Activated T-helper 9 cell treated with anti-CD3 and anti-CD28 coated beads, Interleukin-2, amount 50 U/mL, for 16 hours (primary cell): Measurements from ENCODE around the gene TMEM182.
A peak's percentile ranks its signal among the peaks of the same experiment; 100 is the strongest.

Experiments
- DNase-seq: peaks from one replicate; pipeline ENCODE4 v3.0.0-alpha.2; 2020; ENCODE audit warnings: low read depth

Gene TMEM182, protein sequence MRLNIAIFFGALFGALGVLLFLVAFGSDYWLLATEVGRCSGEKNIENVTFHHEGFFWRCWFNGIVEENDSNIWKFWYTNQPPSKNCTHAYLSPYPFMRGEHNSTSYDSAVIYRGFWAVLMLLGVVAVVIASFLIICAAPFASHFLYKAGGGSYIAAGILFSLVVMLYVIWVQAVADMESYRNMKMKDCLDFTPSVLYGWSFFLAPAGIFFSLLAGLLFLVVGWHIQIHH

GRCh38 chr2:102761763-102762162 is at the start of gene TMEM182:
TMEM182 (plus strand) TSS chr2:102762031; CDS start chr2:102762218, 187 bp downstream.
- DNase-seq = no peak

DNA sequence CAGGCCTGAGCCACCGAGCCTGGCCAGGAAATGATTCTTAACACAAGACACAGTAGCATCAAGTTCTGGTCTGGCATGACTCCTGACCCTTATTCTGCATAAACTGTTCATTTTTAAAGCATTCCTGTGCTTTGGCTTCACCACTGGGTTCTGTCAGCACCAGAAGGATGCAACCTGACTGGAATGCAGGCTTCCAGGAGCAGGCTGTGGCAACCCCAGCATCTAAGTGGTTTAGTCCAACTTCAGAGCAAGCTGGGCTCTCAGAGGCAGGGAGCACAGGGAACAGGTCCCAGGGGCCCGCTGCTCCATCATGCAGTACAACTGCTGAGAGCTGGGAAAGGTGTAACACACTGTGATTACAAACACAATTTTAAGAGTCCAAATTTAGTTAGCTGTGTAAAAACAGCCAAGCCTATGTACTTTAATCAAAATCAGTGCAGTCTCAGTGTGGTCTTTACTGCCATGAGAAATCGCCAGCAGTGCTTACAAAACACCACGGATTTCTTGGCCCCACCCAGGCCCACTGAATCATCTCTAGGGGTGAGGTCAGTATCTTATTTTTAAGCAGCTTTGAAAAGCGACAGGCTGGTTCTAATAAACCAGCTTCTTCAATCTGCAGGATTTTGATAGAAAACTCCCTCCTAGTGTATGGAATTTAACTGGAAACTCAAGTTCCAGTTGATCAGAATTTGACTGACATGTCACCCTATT is 44.4 kb upstream of the TMEM182 start:
- no peak for DNase-seq

DNA sequence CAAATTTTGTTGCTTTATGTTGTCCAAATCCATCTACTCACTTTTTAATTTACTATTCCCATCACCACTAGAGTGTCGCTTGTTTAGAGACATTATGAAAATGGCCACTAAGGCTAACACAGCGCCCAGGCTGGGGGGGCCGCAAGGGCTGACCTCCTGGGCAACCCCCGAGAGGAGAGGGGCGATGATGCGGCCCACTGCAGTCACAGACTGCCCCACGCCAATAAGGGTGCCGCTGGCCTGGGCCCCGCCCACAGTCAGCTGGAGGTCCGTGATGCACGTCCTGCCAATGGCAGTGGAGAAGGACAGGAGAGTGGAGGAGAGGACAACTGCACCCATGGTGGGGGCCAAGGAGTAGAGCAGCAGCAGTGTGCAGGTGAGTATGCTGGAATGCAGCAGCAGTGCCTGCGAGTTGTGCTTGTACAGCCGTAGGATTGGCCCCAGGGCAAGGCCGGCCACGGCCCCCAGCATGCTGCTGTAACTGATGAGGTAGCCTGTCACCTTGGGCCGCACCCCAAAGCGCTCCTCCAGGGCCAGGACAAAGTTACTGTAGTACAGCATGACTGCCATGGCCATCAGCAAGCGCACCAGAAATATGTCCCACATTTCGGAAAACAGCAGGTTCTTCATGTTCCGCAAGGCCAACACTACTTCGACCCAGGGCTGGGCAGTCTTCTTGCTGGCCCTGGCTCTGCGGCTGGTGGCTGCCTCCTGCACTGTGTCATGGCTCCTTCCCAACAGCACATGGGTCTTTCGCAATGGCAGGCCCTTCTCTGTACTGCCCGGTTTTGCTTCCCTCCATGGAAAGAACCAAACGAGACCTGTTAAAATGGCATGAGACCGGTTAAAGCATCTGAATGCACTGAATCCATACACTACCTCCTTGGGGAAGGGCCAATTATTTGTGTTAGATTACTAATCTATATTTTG is 43.2 kb upstream of the TMEM182 start:
- no peak for DNase-seq

- DNase-seq = no peak
Measured at GRCh38 chr2:102724016-102724490, 37.8 kb upstream of the TMEM182 start.

- DNase-seq = no peak
Measured at GRCh38 chr2:102724553-102724952, 37.3 kb upstream of the TMEM182 start.

GRCh38 chr2:102726128-102727087 is 35.4 kb upstream of the TMEM182 start:
- no peak for DNase-seq

GRCh38 chr2:102735416-102736109 is 26.3 kb upstream of the TMEM182 start:
- DNase-seq = no peak

- DNase-seq = no peak
Measured at GRCh38 chr2:102736110-102736409, 25.8 kb upstream of the TMEM182 start.

- peak; percentile 82 for DNase-seq
Measured at GRCh38 chr2:102736410-102737409, 25.1 kb upstream of the TMEM182 start.

GRCh38 chr2:102737431-102737830 is 24.4 kb upstream of the TMEM182 start:
- no peak for DNase-seq

GRCh38 chr2:102743259-102743658 is 18.6 kb upstream of the TMEM182 start:
- no peak for DNase-seq

DNA sequence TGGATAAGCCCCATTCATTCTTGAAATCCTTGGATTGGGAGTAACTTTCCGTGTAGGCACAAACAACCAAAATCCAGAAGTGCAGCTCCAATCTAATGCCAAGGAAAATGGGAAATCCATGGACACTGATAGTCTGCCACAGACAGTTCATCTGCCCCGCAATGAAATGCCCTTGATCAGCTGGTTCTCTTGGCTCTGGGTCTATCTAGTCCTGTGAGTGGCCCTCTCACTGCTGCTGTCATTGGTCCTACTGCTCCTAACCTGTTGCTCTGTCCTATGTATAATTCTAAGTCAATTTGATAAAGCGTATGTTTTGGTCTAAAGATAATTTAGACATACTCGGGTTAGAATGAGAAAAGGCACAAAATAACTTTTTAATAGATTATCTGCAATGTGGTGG is 13.7 kb upstream of the TMEM182 start:
- DNase-seq = no peak

DNA sequence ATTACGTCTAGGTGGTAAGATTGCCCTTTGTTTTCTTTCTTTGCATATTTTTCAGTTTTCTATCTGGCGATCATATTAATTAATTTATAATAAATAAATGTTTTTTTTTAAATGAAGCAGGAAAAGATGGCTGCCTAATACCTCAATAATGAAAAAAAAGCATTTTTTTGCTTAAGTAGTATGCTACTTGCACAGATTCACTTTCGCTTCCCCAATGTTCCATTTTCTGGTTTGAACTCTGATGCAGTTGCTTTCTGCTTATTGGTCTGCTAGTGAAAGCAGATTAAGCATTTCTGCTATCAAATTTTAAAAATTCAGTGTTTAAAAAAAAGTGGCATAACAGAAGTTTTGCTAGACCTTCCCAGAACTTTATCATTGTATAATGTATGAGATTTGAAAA is 11.9 kb upstream of the TMEM182 start:
- DNase-seq = no peak

- DNase-seq = no peak
Measured at GRCh38 chr2:102753563-102754159, 8.2 kb upstream of the TMEM182 start.

DNA sequence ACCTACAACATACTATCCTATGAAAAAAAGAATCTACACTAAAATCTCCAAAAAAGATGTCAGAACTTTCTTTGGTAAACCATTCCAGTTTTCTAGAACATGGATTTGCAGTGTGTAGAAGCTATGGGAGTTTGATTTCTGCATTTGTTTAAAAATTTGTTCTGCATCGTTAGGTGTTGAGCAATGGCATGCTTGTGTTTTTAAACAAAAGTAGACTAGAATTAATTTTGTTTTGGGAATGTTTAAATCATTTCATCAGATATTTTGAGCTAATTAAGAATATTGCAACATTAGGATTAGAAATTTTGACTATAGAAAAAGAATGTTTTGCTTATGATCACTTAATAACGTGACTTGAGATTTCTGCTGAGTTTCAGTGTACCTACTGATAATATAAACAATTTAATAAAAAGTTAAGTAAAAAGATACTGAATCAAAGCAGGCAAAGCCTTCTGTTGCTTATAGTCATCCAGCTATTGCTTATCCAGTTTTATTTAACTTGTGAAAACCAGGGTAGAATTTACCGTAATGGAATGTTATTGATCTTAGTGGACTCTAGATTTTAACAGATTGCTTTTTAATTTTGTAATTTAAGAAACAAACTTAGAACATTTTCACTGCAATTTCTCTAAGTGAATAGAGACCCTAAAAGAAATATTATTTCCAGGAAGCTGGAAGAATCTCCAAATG is 7.2 kb upstream of the TMEM182 start:
- DNase-seq = no peak

DNA sequence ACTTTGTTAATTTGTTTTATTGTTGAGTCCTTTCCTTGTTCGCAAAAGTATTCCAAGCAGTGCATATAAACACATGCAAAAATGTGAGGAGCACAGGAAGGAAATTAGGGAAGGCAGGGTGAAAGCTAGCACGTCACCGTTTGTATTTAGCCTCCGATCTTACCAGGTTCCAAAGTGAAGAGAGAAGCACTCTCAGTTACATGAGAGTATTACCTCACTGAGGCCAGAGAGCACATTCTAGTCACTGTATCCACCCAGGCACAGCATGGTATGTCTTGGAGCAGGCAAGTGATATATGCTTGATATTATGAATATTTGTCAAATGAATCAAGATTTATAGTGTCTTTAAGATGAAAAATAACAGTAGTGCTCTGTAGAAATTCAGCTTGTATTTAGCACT is 6.5 kb upstream of the TMEM182 start:
- no peak for DNase-seq

DNA sequence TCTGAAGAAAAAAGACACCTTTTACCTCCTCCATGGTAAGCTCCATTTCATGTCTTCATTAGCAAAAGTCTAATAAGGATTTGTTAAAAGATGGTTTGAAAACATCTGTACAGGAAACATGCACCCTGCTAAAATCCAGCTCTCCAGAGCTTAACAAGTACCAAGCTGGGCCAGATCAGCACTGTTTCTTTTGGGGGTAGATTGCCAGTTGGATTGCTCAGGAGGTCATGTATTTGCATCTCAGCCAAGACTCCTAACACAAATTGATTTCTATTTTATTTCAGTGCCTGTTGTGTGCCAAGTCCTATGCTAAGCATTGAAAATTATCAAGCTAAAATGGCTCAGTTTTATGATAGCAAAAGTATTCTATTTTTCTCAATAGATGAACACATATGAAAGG is 3.4 kb upstream of the TMEM182 start:
- DNase-seq = no peak

DNA sequence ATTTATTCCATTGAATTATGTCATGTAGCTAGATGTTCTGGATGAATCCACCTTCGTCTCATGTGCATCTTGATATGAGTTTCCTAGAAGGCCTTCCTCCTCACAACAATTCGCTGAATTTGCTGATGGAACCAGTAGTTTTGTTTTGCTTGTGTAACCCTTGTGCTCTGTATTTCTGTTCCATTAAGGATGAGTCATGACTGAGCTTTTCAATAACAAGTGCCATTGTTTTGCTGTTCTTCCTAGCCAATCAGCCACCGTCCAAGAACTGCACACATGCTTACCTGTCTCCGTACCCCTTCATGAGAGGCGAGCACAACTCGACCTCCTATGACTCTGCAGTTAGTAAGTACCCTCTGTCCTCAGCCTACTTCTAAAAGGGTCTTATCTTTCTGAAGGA is 2.3 kb downstream of the TMEM182 start:
- DNase-seq = no peak

- no peak for DNase-seq
Measured at GRCh38 chr2:102765061-102765460, 3.2 kb downstream of the TMEM182 start.
